AG09309 (cell line): Measurements from ENCODE around the gene P3H1.
"Not testable (repeated sequence)": the region's sequence is repeated elsewhere in the genome, so short reads cannot be mapped to it uniquely, and the experiment has no call there.

Source experiments
- DNase-seq: peaks from one replicate; pipeline ENCODE4 v3.0.0-alpha.2; 2010; ENCODE audit warnings: low read depth
- H3K4me3 ChIP-seq: 2 replicates; pipeline ENCODE4 v1.5.1; 2011; ENCODE audit warnings: mild to moderate bottlenecking, low read depth, low read length, moderate library complexity; ENCODE audit not compliant: control insufficient read depth
- CTCF ChIP-seq: IDR thresholded peaks from 2 replicates; pipeline ENCODE4 v1.5.1; 2011; ENCODE audit warnings: mild to moderate bottlenecking, low read depth, low read length, inconsistent platforms; ENCODE audit not compliant: insufficient read depth, control insufficient read depth; ENCODE audit errors: missing control alignments

The P3H1 gene

GRCh38 chr1:42720868-42721267, 46.0 kb downstream of the P3H1 start:
- no peak for TF ChIP-seq CTCF
- DNase-seq: no peak
- H3K4me3 ChIP-seq: no peak overlapping the region

GRCh38 chr1:42714441-42714840, 52.4 kb downstream of the P3H1 start:
- not testable (repeated sequence) for H3K4me3 ChIP-seq

GRCh38 chr1:42713293-42713692, 53.5 kb downstream of the P3H1 start:
- H3K4me3 ChIP-seq: no peak overlapping the region
- TF ChIP-seq CTCF: no peak
- DNase-seq: no peak

More at GRCh38 chr1:42714441-42714840, 52.4 kb downstream of the P3H1 start:
- DNase-seq: not testable (repeated sequence)

GRCh38 chr1:42712808-42713207, 54.0 kb downstream of the P3H1 start:
- not testable (repeated sequence) for DNase-seq, H3K4me3 ChIP-seq

GRCh38 chr1:42703888-42704464, 62.9 kb downstream of the P3H1 start:
- DNase-seq: no peak
- H3K4me3 ChIP-seq: no peak overlapping the region
- TF ChIP-seq CTCF: no peak

- TF ChIP-seq CTCF: no peak
- no peak overlapping the region for H3K4me3 ChIP-seq
- no peak for DNase-seq
Observed at GRCh38 chr1:42700006-42700405, 66.8 kb downstream of the P3H1 start.

- DNase-seq: no peak
Observed at GRCh38 chr1:42698081-42698813, 68.6 kb downstream of the P3H1 start.

More at GRCh38 chr1:42698081-42698813, 68.6 kb downstream of the P3H1 start:
- no peak overlapping the region for H3K4me3 ChIP-seq
- TF ChIP-seq CTCF: no peak
